GM21526 (cell line): ENCODE results near the gene KRT25.
"Not testable (repeated sequence)": the region's sequence is repeated elsewhere in the genome, so short reads cannot be mapped to it uniquely, and the experiment has no call there.

ENCODE experiments used
- ATAC-seq: cut with Tn5 transposase; IDR thresholded peaks from one replicate; pipeline ENCODE4 v1.9.1; 2021; ENCODE audit warnings: moderate library complexity; ENCODE audit not compliant: unreplicated experiment, low FRiP score

The KRT25 gene

GRCh38 chr17:40760105-40761016, 5.2 kb upstream of the KRT25 start:
- ATAC-seq = no peak

DNA sequence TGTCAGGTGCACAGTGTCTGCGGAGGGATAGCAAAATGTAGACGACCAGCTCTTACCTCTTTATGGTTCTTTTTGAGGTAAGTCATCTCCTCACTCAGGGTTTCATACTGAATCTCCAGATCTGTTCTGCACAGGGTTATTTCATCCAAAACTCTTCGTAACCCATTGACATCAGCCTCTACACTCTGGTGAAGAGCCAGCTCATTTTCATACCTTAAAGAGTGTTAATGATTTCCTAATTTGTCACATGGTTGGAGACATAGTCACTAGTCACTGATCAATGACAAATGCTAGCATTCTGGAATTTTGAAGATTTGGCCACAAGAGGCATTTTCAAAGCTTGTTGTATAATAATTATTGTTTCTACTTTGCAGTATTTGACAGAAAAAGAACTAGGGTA, 1.3 kb downstream of the KRT25 start:
- no peak for ATAC-seq

DNA sequence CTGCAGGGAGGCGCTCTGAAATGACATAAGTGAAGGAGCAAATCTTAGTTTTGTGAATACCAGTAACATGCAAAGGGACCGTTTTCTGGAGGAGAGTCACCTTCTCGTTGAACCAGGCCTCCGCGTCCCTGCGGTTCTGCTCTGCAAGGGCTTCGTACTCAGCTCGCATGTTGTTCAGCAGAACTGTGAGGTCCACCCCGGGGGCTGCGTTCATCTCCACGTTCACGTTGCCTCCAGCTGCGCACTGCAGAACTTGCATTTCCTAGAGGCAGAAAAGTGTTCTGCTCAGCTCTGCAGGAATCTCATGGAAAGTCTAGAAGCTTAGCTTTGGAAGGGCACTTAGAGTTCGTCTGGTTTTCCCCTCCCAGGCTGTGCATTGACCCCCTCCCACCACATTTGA, 4.1 kb downstream of the KRT25 start:
- ATAC-seq = no peak

GRCh38 chr17:40750391-40750790, 4.7 kb downstream of the KRT25 start:
- ATAC-seq = no peak

- ATAC-seq = not testable (repeated sequence)
Measured at GRCh38 chr17:40748666-40749065, 6.5 kb downstream of the KRT25 start.

- ATAC-seq = no peak
Measured at GRCh38 chr17:40738553-40738952, 16.6 kb downstream of the KRT25 start.

DNA sequence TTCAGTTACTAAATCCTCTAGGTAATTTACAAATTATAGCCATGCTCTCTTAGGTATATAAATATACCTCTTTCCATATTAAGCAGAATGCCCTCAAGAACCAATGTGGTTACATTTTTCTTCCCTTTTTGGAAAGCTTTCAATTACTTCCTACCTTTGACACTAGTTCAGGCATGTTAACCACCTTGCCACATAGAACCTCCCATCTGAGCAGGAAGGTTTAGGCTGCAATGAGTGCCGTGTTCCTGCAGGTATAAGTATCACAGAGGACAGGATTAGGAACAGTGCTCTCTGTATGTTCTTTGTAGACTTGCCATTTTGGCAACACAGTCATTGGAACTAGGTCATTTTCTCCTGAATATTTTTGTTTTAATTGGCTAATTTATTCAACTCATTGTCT, 20.1 kb downstream of the KRT25 start:
- no peak for ATAC-seq

DNA sequence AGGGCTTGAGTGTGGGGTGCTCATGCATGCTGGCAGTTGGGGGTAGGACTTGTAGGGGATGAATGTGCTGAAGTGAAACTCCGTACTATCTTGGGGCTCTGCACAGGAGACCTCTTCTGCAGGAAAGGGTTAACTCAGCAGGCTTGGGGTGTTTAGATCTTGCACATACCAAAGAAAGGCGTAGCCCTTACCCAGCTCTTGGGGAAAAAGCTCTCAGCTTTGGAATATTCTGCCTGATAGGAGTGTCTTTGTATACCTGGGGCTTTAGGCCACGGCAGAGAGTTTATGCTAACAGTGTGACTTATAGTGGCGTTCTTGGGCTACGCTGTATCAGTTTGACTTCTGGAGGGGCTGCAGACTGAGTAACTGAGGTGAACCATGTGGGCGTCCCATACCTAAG, 21.1 kb downstream of the KRT25 start:
- ATAC-seq = no peak

- ATAC-seq = no peak
Measured at GRCh38 chr17:40730970-40731369, 24.2 kb downstream of the KRT25 start.

DNA sequence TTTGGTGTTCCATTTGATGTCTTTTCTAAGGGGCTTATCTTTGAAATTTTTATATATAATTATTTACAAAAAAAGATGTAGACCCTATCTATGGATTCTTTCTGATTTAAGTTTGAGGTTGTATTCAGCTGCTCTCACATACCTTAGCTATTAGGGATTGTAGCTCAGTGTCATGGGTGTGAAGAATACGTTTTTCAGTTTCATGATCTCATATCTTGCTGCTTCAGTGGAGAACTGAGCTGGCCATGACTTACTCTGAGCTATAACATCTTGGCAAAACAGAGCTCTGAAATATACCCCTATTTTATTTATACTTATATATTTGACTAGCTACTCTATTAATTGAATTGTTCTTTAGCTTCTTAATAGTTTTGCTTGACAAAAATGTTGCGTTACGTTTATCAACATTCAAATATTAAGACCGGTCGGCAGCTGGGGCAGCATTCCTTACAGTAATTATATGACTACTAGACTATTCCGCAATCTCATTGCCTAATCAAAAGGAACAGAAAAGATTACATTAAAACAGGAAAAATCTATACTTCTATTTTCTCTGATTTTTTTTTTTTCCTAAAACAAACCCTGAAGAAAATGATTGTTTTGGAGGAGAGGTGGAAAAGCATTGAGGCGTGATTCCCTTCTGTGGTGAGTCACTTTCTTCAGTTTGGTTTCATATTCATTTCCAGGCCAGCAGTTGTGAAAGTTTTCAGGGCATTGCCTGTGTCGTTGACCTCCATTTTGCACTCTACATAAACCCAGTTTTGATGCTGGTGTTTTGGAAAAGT, 27.5 kb downstream of the KRT25 start:
- ATAC-seq = no peak

DNA sequence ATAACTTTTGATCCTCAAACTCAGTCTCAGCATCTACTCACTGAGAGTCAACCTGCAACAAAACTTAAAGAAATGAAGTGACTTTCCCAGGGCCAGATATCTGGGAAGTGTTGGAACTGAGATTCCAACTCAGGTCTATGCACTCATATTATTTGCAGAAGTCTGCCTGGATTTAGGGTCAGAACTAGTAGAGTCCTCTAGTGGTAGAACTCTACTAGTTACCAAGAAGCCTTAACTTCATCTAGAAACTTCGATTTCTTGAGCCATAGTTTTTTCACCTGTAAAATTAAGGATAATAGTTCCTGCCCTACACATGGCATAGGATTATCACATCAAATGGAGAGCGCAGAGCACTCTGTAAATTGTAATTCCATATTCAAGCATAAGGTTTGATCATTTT, 28.2 kb downstream of the KRT25 start:
- no peak for ATAC-seq

DNA sequence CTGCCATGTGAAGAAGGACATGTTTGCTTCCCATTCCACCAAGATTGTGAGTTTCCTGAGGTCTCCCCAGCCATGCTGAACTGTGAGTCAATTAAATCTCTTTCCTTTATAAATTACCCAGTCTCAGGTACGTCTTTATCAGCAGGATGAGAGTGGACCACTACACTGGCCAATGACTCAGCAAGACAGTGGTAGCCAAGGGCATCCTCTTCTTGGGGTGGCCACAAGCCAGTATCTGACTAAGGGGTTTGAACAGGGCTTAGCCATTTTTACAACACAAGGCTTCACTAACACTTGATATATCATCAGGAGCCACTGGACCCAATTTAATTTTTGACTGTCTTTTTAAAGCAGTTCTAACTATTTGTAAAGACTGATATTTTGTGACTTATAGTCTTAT, 30.5 kb downstream of the KRT25 start:
- no peak for ATAC-seq

- no peak for ATAC-seq
Measured at GRCh38 chr17:40722241-40722640, 32.9 kb downstream of the KRT25 start.

DNA sequence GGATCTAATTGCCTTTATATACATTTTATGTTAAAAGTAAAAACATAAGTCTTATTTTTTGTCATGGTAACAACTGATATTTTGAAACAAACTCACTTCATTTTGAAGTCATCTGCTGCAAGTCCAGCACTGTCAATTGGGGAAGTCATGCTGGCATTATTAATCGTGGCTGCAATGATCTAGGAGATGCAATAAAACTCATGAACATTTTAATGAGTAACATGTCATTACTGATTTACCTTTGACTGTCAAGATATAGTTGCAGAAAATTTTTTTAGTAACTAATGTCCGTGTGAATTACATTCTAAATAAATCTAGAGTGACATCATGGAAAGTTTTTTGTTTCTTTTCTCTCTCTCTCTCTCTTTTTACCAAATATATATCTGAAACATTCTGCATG, 34.2 kb downstream of the KRT25 start:
- no peak for ATAC-seq

GRCh38 chr17:40718930-40719329, 36.2 kb downstream of the KRT25 start:
- ATAC-seq = no peak

- no peak for ATAC-seq
Measured at GRCh38 chr17:40717776-40718175, 37.4 kb downstream of the KRT25 start.

DNA sequence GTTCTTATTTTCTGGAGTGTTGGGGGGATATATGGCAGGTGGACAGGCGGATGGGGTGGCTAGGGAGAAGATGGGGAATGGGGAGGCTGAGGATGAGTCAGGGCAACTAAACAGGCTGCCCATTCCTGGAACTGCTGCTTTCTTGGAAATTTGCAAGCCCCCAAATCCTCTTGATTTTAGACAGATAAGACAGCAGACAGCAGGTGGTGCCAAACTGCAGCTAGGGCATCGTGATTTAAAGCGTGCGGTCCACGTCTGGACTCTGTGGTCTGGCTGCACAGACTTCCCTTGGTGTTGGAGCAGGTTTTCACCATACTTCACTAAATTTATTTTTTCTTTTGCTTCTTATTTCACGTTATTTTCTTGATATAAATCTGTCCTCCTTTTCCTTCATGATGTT, 40.7 kb downstream of the KRT25 start:
- no peak for ATAC-seq

DNA sequence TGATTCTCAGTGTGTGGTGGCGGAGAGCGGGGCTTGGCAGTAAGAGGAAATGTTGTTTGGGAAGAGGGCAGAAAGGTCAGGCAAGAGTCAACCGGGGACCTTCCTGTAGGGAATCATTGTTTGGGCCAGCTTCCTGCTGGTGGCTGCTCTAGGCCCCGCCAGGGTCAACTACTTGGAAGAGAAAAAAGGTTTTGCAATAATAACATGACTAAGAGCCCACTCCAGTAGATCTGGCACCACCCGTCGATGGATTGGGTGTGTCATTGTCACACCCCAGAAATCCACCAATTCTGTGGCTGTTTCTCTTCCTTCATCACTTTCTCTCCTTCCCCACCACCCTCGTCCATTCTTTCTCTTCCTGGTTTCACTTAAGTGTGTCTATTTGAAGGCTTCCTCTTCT, 47.4 kb downstream of the KRT25 start:
- no peak for ATAC-seq

- ATAC-seq = no peak
Measured at GRCh38 chr17:40705584-40705983, 49.5 kb downstream of the KRT25 start.

DNA sequence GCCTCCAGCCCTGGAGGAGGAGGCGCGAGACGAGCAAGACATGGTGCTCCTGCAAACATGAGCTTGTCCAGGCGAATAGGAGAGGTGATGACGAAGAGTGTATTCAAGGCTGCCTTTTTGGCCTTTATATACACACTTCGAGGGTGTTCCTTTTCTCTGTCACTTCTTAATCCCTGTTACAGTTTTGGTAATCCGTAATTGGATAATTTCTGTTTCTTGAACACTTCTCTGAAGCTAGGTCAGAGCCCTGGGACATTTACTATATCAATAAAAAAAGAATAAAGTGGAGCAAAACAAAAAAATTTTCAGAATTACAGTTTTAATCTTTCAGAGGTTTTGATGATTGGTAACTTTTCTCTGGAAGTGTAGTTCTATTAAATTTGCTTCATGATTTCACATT, 51.5 kb downstream of the KRT25 start, which contains the start of gene KRT24:
Gene KRT24 (minus strand): TSS at position 101 of the 400 bp plus-strand sequence. CDS start 59 bp downstream, at position 42.
- ATAC-seq = no peak

GRCh38 chr17:40702271-40702670, 52.9 kb downstream of the KRT25 start:
- ATAC-seq = no peak

- no peak for ATAC-seq
Measured at GRCh38 chr17:40699853-40700252, 55.3 kb downstream of the KRT25 start.
